Measurements from ENCODE around the gene ZNF473.

ZNF473 gene

GRCh38 chr19:50003810-50004419 lies 21.9 kb upstream of the ZNF473 start:
- no peak for DNase-seq (ENCODE audit: low read depth)

- DNase-seq (ENCODE audit: low read depth), result no peak
These were observed 20.4 kb upstream of the ZNF473 start for GRCh38 chr19:50005428-50005827.

GRCh38 chr19:50007170-50007569 lies 18.6 kb upstream of the ZNF473 start:
- no peak for DNase-seq (ENCODE audit: low read depth)

- no peak for DNase-seq (ENCODE audit: low read depth)
These were observed 17.9 kb upstream of the ZNF473 start for GRCh38 chr19:50007947-50008346.

- DNase-seq (ENCODE audit: low read depth), result no peak
These were observed 17.3 kb upstream of the ZNF473 start for GRCh38 chr19:50008532-50008931.

- no peak for DNase-seq (ENCODE audit: low read depth)
These were observed 9.5 kb upstream of the ZNF473 start for GRCh38 chr19:50016225-50016807.

- no peak for DNase-seq (ENCODE audit: low read depth)
These were observed 5.3 kb upstream of the ZNF473 start for GRCh38 chr19:50020481-50020880.

- DNase-seq (ENCODE audit: low read depth), result no peak
These were observed 3.0 kb upstream of the ZNF473 start for GRCh38 chr19:50022823-50023222.

- DNase-seq (ENCODE audit: low read depth), result no peak
These were observed 1.1 kb upstream of the ZNF473 start for GRCh38 chr19:50024719-50025021.

GRCh38 chr19:50025022-50025793 lies 597 bp upstream of the ZNF473 start, which contains the start of gene VRK3:
Gene VRK3, minus strand, starts transcription at chr19:50025372. Its CDS starts 9,210 bp downstream, at chr19:50016162.
- peak; percentile 95 for DNase-seq (ENCODE audit: low read depth)

- DNase-seq (ENCODE audit: low read depth), result no peak
These were observed 723 bp downstream of the ZNF473 start for GRCh38 chr19:50026550-50026906.

GRCh38 chr19:50030225-50030624 lies 4.4 kb downstream of the ZNF473 start:
- no peak for DNase-seq (ENCODE audit: low read depth)

- no peak for DNase-seq (ENCODE audit: low read depth)
These were observed 5.1 kb downstream of the ZNF473 start for GRCh38 chr19:50030937-50031336.

GRCh38 chr19:50036908-50037307 lies 11.1 kb downstream of the ZNF473 start:
- no peak for DNase-seq (ENCODE audit: low read depth)

- DNase-seq (ENCODE audit: low read depth), result no peak
These were observed 14.2 kb downstream of the ZNF473 start for GRCh38 chr19:50039968-50040367.

GRCh38 chr19:50040967-50041366 lies 15.2 kb downstream of the ZNF473 start:
- DNase-seq (ENCODE audit: low read depth), result no peak

GRCh38 chr19:50042363-50043024 lies 16.7 kb downstream of the ZNF473 start:
- no peak for DNase-seq (ENCODE audit: low read depth)

GRCh38 chr19:50043967-50044366 lies 18.2 kb downstream of the ZNF473 start:
- no peak for DNase-seq (ENCODE audit: low read depth)

GRCh38 chr19:50044922-50045321 lies 19.1 kb downstream of the ZNF473 start:
- DNase-seq (ENCODE audit: low read depth), result no peak

- peak; percentile 41 for DNase-seq (ENCODE audit: low read depth)
These were observed 21.1 kb downstream of the ZNF473 start for GRCh38 chr19:50046649-50047503.

GRCh38 chr19:50047671-50048070 lies 21.9 kb downstream of the ZNF473 start:
- DNase-seq (ENCODE audit: low read depth), result no peak

Data from stimulated activated CD8-positive, alpha-beta memory T cell treated with anti-CD3 and anti-CD28 coated beads, Interleukin-7, amount 100 ng/mL, for 24 hours (primary cell).